ENCODE results near the gene BRPF1.

Gene BRPF1

DNA sequence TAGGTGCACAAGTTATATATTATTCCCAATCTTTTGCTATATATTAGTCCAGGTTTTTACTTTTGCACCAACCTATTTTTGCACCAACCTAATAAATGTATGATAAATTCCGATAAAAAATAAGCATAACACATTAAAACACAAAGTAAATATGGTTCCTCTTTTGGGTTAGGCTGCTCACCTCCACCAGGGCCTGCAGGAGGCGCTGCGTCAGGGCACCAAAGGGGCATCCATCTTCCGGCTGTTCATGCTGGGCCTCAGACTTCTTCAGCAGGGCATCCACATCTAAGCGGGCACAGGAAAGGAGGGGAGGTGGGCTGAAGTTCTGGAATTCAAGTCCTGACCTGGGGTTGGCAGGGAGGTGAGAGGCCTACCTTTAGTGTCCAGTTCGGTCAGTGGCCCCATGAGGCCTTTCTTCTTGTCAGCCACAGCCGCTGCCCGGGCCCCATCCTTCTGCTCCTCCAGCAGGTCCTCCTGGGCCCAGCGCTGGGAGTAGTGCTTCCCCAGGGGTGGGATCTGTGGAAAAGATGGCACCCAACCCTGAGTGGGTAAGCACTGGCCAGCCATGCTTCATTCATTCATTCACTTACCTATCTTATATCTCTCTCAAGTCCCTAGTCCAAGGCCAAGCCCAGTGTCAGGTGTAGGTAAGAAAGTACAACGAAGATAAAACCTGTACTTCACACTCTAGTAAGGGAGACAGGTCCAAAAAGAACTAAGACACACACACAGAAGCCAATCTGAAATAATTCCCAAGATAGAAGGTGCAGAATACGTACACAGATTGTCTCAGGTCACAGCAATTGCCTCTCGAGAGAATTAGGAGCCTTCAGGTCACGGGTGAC lies 55.5 kb downstream of the BRPF1 start:
- no peak for DNase-seq (ENCODE audit: low spot score)

DNA sequence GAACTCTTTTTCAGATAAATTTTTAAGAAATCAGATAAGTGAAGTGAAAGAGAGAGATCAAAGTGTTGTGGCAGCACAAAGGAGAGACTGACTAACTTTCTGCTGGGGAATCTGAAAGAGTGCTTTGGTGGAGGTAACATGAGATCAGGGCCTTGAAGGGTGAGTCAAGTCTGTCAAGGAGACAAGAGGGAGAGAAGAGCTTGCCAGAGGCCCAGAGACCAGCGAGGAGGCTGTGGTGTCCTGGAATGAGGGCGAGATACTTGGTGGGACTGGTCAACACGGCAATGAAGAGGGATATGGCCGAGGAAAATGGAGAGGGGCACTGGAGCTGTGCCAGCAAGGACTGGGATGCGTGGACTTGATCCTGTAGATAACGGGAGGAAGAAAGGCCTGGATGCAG lies 56.2 kb downstream of the BRPF1 start:
- DNase-seq (ENCODE audit: low spot score) = no peak

DNA sequence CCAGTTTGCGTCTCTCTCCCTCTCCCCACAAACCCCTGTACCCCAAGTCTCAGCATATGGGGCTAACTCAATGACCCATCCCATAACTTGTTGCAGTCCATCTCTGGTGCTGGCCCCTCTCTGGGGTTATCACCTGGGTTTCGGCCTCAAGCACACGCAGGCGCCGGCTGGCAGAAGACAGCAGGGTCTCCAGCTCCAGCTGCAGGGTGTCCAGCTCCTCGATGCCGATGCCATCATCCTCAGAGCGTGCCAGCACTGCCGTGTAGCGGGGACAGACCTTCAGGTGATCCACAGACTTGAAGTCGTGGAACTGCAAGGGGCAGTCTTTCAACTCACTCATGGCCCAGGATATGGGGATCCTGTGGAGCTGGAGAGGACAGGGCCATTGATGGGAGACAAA lies 59.6 kb downstream of the BRPF1 start:
- no peak for DNase-seq (ENCODE audit: low spot score)

DNA sequence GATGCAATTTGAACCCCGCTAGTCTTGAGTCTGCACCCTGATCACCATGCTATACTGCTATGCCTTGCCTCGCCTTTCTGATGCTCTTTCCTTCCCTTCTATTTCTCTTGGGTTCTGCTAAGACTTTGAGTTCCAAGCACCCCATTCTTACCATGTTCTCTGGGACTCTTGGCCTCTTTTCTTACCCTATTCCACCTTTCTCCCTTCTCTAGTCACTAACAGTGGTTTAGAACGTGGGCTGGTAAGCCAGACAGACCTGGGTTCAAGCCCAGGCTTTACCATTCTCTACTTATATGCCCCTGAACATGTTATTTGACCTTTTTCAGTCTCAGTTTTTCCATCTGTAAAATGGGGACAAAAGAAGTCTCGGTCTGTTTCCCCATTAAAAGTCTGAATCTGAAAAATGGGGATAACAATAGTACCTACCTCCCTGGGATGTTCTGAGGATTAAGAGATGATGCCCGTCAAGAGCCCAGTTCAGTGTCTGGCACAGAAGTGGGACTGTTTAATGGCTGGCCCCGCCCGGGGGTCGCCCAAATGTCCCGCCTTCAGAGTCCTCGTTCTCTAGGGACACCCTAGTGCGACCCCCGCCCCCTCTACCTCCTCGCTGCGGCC lies 60.4 kb downstream of the BRPF1 start:
- no peak for DNase-seq (ENCODE audit: low spot score)

DNA sequence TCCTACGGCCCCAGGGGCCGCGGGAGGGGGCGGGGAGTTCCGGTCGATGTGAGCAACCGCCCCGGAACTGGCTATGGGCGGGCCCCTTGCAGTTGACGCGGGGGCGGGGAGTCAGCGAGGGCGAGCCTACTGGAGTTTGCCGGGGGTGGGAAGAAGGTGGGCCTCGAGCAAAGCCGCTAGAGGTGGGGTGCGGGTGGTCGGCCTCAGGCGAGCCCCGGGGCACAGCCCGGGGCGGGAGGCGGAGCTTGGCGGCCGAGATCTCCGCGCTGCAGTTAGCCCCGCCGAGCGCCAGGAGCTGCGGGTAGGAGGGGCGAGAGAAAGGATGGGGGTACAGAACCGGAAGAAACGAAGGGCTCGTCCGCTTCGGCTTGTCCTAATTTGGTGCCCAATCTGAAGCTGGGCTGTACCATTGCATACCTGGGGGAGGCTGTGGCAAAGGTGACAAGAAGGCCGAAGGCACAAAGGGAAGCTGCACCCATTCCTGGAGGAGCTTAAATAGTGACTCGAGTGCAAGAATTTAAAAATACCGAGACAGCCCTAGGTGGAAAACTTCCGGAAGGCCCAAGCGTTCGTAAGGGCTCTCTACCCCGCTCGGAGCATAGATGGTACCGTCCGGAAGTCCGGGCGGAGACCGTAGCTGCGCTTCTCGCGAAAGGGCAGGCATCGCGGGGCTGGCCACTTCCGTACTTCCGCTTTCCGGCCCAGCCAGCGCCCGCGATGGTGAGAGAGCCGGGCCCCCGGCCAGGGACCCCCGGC lies 61.0 kb downstream of the BRPF1 start, which contains the start of the genes ARPC4 and TADA3:
TSS of gene ARPC4 (plus strand) at position 678 of the 756 bp plus-strand sequence. CDS start at position 718, 40 bp downstream.
TSS of gene TADA3 (minus strand) at position 69 of the 756 bp plus-strand sequence. CDS start 1,007 bp downstream, outside the sequence.
- peak; percentile 95 for DNase-seq (ENCODE audit: low spot score)

DNA sequence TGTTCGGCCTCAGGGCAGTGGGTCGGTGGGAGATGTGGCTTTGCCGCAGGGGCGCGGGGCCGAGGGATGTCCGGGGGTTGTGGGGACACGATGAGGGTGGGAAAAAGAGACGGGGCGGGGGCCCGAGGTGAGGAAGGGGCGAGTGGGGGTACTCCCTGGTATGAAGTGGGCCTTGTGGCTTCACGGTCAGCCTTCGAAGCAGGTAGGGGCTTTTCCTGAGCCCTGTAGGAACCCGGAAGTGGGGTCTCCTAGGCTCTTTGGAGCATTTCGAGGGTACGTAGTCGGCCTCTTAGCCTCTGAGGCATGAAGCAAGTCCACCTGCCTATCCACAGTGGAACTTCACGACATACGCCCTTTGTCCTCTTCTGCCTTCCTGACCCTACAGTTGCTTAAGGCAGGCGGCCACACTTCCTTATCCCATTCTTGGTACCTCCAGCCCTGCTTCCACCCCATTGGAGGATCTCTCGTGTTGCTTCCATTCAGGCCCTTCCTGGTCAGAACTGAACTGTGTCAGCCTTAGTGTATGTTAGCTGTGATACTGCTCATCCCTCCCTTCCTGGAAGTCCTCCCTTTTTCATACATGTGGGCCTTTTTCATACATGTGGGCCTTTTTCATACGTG lies 61.7 kb downstream of the BRPF1 start:
- DNase-seq (ENCODE audit: low spot score) = peak; percentile 77

DNA sequence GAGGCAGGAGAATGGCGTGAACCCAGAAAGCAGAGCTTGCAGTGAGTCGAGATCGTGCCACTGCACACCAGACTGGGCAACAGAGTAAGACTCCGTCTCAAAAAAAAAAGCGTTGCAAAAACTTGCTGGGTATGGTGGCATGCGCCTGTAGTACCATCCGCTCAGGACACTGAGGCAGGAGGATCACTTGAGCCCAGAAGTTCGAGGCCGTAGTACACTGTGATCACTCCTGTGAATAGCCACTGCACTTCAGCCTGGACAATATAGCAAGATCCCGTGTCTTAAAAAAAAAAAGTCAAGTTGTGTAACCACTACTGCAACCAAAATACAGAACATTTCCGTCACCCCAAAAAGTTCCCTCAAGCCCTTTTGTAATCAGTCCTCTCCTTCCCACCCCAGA lies 62.9 kb downstream of the BRPF1 start:
- DNase-seq (ENCODE audit: low spot score) = no peak

DNA sequence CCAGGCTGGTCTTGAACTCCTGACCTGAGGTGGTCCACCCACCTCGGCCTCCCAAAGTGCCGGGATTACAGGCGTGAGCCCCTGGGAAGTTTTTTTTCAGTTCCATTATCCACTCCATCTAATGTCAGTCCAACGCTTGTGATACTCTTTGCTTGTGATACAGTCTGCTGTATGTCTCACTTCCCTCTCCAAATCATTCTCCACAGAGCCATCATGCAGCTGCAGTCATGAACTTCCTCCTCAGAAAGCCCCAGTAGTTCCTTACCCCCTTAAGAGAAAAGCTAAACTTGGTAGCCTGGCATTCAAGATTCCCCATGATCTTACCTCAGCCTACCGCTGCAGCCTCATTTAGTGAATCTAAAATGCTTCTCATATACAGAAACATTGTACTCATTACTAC lies 63.7 kb downstream of the BRPF1 start:
- no peak for DNase-seq (ENCODE audit: low spot score)

DNA sequence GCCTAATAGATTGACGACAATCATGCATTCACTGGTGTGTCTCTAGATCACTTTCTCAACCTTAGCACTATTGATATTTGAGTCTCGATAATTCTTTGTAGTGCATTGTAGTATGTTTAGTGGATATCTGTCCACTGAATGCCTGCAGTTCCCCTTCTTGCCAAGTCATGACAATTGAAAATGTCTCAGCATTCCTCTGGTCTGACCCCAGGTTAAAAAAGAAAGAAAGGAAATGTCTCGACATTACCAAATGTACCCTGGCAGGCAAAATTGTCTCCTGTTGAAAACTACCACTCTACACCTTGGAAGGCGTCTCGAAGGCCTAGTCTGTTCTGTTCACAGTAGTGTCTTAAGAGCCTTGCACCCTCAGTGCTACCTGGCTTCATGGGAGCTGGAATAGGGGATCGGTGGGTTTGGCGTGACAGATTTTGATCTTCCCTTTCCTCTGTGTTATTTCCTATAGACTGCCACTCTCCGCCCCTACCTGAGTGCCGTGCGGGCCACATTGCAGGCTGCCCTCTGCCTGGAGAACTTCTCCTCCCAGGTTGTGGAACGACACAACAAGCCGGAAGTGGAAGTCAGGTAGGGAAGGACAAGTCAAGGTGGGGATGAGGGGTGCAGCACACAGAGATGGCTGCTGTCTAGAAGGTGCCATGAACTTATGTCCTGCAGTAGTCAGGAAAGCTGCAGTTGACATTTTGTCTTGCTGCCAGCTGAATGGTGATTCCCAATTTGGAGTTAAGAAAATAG lies 65.8 kb downstream of the BRPF1 start:
- DNase-seq (ENCODE audit: low spot score) = no peak
